ENCODE results near the gene POU5F2. TPM values are rescaled to one million over a fixed set of nuclear protein-coding genes. Genes with fewer than 3 reads are reported as not detected.

POU5F2 gene
- total RNA-seq, 2 experiments from 2014 or later, result 0.68 to 0.71 TPM

DNA sequence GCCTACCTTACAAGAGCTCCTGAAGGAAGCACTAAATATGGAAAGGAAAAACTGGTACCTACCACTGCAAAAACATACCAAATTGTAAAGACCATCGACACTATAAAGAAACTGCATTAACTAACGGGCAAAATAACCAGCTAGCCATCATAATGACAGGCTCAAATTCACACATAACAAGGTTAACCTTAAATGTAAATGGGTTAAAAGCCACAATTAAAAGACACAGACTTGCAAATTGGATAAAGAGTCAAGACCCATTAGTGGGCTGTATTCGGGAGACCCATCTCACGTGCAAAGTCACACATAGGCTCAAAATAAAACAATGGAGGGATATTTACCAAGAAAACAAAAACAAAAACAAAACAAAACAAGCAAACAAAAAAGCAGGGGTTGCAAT is 49.4 kb downstream of the POU5F2 start:
- H3K36me3 Mint-ChIP-seq (ENCODE audit: low read depth), result no peaks in the 10 kb centered on the region
- ChIA-PET POLR2A (no interaction called here), CTCF (no interaction called here)
- peaks cover 9% of the 10 kb centered on the region for H3K9me3 Mint-ChIP-seq
- no peak for DNase-seq
- H3K27ac Mint-ChIP-seq, result no peak overlapping the region
- H3K27me3 Mint-ChIP-seq, result no peaks in the 10 kb centered on the region
- no peaks in the 10 kb centered on the region for H3K4me1 Mint-ChIP-seq
- H3K4me3 Mint-ChIP-seq, result no peak overlapping the region

Other genes with a start within 250 kb of the POU5F2 start
- gene NR2F1-AS1, start 160.4 kb downstream of the POU5F2 start, total RNA-seq, result not detected
- gene NR2F1, start 158.4 kb downstream of the POU5F2 start, total RNA-seq, result not detected

Measured in activated CD4-positive, alpha-beta memory T cell treated with anti-CD3 and anti-CD28 coated beads, Interleukin-2, amount 10 ng/mL, durations not matched to agents 7 days and 5 days (primary cell).